Right kidney (tissue), 1 donor: Measurements from ENCODE around the gene TBC1D10B.

Experiments used
- DNase-seq: peaks from one replicate; pipeline ENCODE4 v3.0.0-alpha.2; 2016

TBC1D10B gene

GRCh38 chr16:30375864-30376263 lies 5.6 kb upstream of the TBC1D10B start:
- no peak for DNase-seq

- no peak for DNase-seq
These were observed 4.2 kb upstream of the TBC1D10B start, which contains the start of gene MYL11 for GRCh38 chr16:30374538-30374937. Gene MYL11, plus strand, starts transcription at chr16:30374802. Its CDS starts 56 bp downstream, at chr16:30374858.

- DNase-seq = no peak
These were observed 2.4 kb upstream of the TBC1D10B start for GRCh38 chr16:30372725-30373124.

- no peak for DNase-seq
These were observed 1.9 kb upstream of the TBC1D10B start for GRCh38 chr16:30372038-30372712.

- peak; percentile 21 for DNase-seq
These were observed 1.0 kb upstream of the TBC1D10B start for GRCh38 chr16:30371248-30371816.

- DNase-seq = no peak
These were observed 297 bp downstream of the TBC1D10B start for GRCh38 chr16:30369938-30370455.

GRCh38 chr16:30369091-30369937 lies 980 bp downstream of the TBC1D10B start:
- DNase-seq = peak; percentile 50

- no peak for DNase-seq
These were observed 1.6 kb downstream of the TBC1D10B start for GRCh38 chr16:30368792-30369090.

GRCh38 chr16:30368122-30368791 lies 2.0 kb downstream of the TBC1D10B start:
- no peak for DNase-seq

GRCh38 chr16:30367349-30368009 lies 2.8 kb downstream of the TBC1D10B start:
- no peak for DNase-seq

GRCh38 chr16:30366511-30366910 lies 3.8 kb downstream of the TBC1D10B start:
- DNase-seq = no peak

GRCh38 chr16:30365200-30365599 lies 5.1 kb downstream of the TBC1D10B start:
- DNase-seq = no peak

GRCh38 chr16:30361180-30361579 lies 9.1 kb downstream of the TBC1D10B start:
- DNase-seq = no peak

- DNase-seq = no peak
These were observed 10.5 kb downstream of the TBC1D10B start for GRCh38 chr16:30359871-30360170.

- DNase-seq = no peak
These were observed 11.1 kb downstream of the TBC1D10B start for GRCh38 chr16:30358990-30359870.

- no peak for DNase-seq
These were observed 11.7 kb downstream of the TBC1D10B start for GRCh38 chr16:30358577-30358936.

GRCh38 chr16:30357715-30358576 lies 12.3 kb downstream of the TBC1D10B start:
- no peak for DNase-seq

- no peak for DNase-seq
These were observed 13.1 kb downstream of the TBC1D10B start for GRCh38 chr16:30357085-30357714.

GRCh38 chr16:30356401-30357084 lies 13.8 kb downstream of the TBC1D10B start:
- DNase-seq = no peak
